Bronchial epithelial cell (primary cell): ENCODE results near the gene IRX3. TPM values are rescaled to one million over a fixed set of nuclear protein-coding genes. Genes with fewer than 3 reads are reported as not detected.

Experiments
- DNase-seq: peaks from one replicate; pipeline ENCODE4 v3.0.0-alpha.2; 2010; ENCODE audit warnings: low read depth
- FAIRE-seq: peaks from 2 replicates; lab custom pipeline; 2011; peaks lifted over from hg19 to GRCh38; lab: Jason Lieb, UNC
- H3K27me3 ChIP-seq: 2 replicates; pipeline ENCODE4 v1.5.1; 2011; ENCODE audit warnings: low read length; ENCODE audit not compliant: control insufficient read depth, insufficient read depth
- H3K36me3 ChIP-seq: 2 replicates; pipeline ENCODE4 v1.5.1; 2011; ENCODE audit warnings: low read length; ENCODE audit not compliant: control insufficient read depth, insufficient read depth
- H3K4me3 ChIP-seq: 2 replicates; pipeline ENCODE4 v1.5.1; 2011; ENCODE audit warnings: mild to moderate bottlenecking, low read depth, low read length, control low read depth
- total RNA-seq: library from RNA; depleted of rRNA; stranded (reverse); fragments of >200 nt; gene quantifications from 2 replicates; pipeline ENCODE4 v1.2.1, GENCODE V29; 2014
- TF ChIP-seq, protein P1 (sequence below): IDR thresholded peaks from 2 replicates; pipeline ENCODE4 v1.5.1; 2011; ENCODE audit warnings: mild to moderate bottlenecking, moderate library complexity, low read length, control low read depth, inconsistent platforms; ENCODE audit not compliant: insufficient read depth, severe bottlenecking

Gene IRX3
- total RNA-seq, 1 donor from 2014 or later: 2.1 TPM

DNA sequence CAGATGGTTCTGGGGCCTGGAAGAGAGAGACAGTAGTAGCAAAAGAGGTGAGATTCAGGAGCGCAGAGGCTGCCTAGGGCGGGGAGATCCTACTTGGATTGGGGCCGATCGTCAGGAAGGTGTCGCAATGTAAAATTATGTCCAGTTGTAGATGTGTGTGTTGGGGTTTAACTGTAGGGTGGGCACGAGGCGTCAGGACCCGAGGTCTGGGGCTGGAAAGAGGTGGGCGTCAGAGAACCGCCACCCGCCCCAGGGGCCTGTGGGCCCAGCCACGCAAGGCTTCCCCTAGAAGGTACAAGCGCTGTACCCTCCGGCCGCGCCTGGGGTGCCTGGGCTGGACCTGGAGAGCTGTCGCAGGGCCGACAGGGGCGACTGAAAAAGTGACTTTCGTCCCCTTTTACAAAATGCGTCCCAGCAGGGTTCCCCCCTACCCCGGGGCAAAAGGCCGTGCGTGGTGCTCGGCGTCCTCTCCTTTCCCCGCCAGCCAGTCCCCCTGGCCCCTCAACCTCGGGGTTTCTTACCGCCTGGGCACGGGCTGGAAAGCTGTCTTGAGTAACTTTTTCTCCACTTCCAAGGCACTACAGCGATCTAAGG is 2.8 kb downstream of the IRX3 start:
- no peak for DNase-seq
- no peaks in the 10 kb centered on the region for H3K27me3 ChIP-seq
- peaks cover 1% of the 10 kb centered on the region for H3K36me3 ChIP-seq
- FAIRE-seq: no peak
- peak overlapping the region; percentile 90 for H3K4me3 ChIP-seq
- TF ChIP-seq, protein P1, sequence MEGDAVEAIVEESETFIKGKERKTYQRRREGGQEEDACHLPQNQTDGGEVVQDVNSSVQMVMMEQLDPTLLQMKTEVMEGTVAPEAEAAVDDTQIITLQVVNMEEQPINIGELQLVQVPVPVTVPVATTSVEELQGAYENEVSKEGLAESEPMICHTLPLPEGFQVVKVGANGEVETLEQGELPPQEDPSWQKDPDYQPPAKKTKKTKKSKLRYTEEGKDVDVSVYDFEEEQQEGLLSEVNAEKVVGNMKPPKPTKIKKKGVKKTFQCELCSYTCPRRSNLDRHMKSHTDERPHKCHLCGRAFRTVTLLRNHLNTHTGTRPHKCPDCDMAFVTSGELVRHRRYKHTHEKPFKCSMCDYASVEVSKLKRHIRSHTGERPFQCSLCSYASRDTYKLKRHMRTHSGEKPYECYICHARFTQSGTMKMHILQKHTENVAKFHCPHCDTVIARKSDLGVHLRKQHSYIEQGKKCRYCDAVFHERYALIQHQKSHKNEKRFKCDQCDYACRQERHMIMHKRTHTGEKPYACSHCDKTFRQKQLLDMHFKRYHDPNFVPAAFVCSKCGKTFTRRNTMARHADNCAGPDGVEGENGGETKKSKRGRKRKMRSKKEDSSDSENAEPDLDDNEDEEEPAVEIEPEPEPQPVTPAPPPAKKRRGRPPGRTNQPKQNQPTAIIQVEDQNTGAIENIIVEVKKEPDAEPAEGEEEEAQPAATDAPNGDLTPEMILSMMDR: no peak

DNA sequence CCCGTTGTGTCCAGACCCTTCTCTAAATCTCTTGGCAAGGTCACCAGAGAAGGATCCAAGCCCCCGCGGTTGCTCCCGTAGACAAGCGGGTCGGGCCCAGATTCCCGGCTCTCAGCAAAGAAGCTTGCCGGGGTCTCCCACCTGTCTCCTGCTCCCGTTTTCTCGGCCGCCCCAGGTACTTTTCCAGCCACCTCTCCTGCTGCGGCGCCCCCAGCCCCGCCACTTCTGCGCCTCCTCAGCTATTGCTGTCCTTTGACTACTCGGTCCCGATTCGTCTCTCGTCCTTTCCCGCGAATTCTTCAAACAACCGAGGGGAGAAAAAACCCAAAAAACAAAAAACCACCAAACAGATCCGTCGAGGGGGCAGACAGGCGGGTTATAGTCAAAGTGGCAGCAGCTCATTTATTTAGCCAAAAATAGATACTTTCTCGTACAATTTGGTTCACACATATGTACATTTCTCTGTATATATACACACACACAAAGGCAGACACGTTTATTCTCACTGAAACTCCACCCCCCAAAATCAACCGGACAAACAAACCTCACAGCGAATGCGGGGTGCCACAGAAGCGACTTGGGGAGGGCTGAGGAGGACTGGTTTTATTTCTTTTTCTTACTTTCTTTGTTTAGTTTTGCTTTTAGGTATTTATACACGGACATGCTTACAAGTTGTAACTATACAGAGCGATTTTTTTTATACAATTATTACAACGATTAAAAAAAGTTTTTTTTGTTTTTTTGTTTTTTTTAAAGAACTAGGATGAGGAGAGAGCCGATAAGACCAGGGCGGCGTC is 3.5 kb downstream of the IRX3 start:
- FAIRE-seq (no peak), DNase-seq (no peak)
- H3K27me3 ChIP-seq: no peaks in the 10 kb centered on the region

DNA sequence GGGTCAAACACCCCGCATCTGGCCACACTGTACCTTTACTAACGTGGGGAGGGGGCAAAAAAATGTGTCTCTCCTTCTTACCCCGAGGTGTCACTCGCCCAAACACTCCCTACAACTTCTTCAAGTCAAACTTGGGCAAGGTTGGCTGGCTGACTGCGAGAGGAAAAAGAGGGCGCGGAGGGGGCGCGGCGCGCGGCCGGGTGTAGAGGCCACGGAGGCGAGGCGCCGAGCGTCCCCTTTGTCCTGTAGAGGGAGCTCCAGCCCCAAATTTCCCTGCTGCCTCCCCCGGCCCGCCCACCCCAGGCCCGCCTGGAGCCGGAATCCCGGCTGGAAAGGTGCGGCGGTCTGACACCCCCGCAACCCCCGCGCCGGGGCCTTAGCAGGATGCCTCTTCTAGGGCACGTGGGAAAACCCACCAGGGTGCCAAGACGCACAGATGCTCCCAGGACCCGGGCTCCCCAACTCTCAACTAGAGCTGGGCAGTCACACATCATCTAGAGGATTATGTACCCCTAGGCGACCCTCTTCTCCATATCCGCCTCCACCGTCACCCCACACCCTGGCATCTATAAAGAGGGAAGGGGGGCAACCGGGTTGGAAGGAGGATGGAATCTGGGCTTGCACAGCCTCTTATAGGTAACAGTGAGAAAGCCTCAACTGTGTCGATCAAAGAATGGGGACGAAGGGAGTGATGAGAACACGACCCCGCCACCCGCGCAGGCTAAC is 4.2 kb downstream of the IRX3 start:
- Histone ChIP-seq H3K4me3 (peak overlapping the region; percentile 90), H3K36me3 (peaks cover 1% of the 10 kb centered on the region), H3K27me3 (no peaks in the 10 kb centered on the region)
- TF ChIP-seq, protein P1: peak; percentile 79
- DNase-seq (no peak), FAIRE-seq (no peak)

More for the DNA sequence above, 3.5 kb downstream of the IRX3 start:
- Histone ChIP-seq H3K4me3 (peak overlapping the region; percentile 90), H3K36me3 (peaks cover 1% of the 10 kb centered on the region)
- TF ChIP-seq, protein P1: no peak

DNA sequence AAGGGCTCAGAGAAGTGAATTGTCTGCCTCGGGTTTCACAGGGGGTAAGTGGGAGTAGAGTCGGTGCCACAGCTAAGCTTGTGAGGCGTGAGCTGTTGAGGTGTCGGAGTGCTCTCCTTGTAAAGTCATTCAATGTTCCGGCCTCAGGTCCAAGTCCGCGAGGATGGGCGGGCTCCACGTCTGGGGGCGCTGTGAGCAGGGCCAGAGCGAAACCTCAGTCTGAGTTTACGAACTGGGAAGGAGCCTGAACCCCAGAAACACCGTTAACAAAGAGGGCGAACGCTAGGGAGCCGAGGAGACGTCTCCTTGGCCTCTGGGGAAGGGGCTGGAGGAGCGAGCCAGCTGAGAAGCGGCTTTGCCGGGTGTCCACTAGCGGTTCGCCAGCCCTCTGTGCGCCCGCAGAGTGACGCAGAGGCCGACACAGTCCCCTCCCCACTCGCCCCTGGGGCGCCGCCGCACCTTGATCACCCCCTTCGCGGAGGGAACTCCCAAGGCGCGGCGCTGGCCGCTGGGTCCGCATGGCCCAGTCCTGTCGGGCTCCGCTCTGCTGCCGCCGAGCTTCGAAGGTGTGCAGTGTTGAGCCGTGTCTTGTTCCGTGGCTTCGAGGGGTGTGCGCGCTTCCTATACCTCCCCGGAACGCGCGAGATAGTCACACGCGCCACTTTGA is 4.9 kb downstream of the IRX3 start:
- no peak for DNase-seq
- TF ChIP-seq, protein P1: no peak
- Histone ChIP-seq H3K36me3 (peaks cover 1% of the 10 kb centered on the region), H3K27me3 (no peaks in the 10 kb centered on the region), H3K4me3 (no peak overlapping the region)
- no peak for FAIRE-seq

DNA sequence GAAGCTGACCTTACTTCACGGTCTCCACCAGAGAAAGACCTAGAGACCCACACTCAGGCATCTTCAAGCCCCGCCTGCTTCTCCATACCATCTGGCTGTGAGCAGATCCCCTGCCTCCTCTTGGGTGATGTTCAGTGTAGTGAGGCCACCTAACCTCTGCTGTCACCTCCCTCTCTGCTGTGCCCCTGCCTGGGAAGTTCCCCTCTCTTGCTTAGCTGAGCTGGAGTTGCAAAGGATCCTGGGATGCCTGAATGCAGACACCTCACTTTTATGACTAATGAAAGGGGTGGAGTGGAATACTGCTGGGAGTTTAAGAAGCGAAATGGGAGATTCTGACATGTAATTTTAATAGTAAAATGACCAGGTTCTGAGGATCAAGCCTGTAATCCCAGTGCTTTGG is 5.8 kb downstream of the IRX3 start:
- peak; percentile 68 for FAIRE-seq
- peak; percentile 77 for DNase-seq
- Histone ChIP-seq H3K4me3 (no peak overlapping the region), H3K36me3 (peaks cover 1% of the 10 kb centered on the region), H3K27me3 (no peaks in the 10 kb centered on the region)
- TF ChIP-seq, protein P1: no peak
